ENCODE results near the gene ANXA1.

Gene ANXA1

GRCh38 chr9:73206851-73207250 is 55.2 kb downstream of the ANXA1 start:
- no peak for DNase-seq (ENCODE audit: low read depth in 1 of 2, low spot score in 1 of 2)

GRCh38 chr9:73210886-73211666 is 59.4 kb downstream of the ANXA1 start:
- no peak for DNase-seq (ENCODE audit: low read depth in 1 of 2, low spot score in 1 of 2)

- no peak for DNase-seq (ENCODE audit: low read depth in 1 of 2, low spot score in 1 of 2)
Observed at GRCh38 chr9:73213300-73213699, 61.6 kb downstream of the ANXA1 start.

GRCh38 chr9:73215249-73215648 is 63.6 kb downstream of the ANXA1 start:
- no peak for DNase-seq (ENCODE audit: low read depth in 1 of 2, low spot score in 1 of 2)

GRCh38 chr9:73216100-73216499 is 64.4 kb downstream of the ANXA1 start:
- no peak for DNase-seq (ENCODE audit: low read depth in 1 of 2, low spot score in 1 of 2)
